GM12878 (cell line): ENCODE results near the gene SLC5A11. TPM values are rescaled to one million over a fixed set of nuclear protein-coding genes. Genes with fewer than 3 reads are reported as not detected.

Experiments
- ATF7 ChIP-seq: fragments of 450-650 bp; IDR thresholded peaks from 2 replicates; pipeline ENCODE4 v1.6.1; 2016; ENCODE audit warnings: low read depth, mild to moderate bottlenecking
- BMI1 ChIP-seq: fragments of 450-650 bp; IDR thresholded peaks from 2 replicates; pipeline ENCODE4 v1.6.1; 2016; ENCODE audit warnings: mild to moderate bottlenecking, moderate library complexity, borderline replicate concordance
- IKZF1 ChIP-seq: fragments of 450-650 bp; conservative IDR thresholded peaks from 2 replicates; pipeline ENCODE4 v1.6.1; 2017; ENCODE audit warnings: antibody characterized with exemption, mild to moderate bottlenecking
- NRF1 ChIP-seq: conservative IDR thresholded peaks from 2 replicates; pipeline ENCODE4 v1.6.1; 2011; ENCODE audit warnings: mild to moderate bottlenecking, low read depth, low read length, improper control_type of control experiment
- RBBP5 ChIP-seq: fragments of 200-600 bp; sonication (generic); conservative IDR thresholded peaks from 2 replicates; pipeline ENCODE4 v1.6.1; 2016
- SUPT20H ChIP-seq: IDR thresholded peaks from 2 replicates; pipeline ENCODE4 v1.6.1; 2011; ENCODE audit warnings: low read depth, mild to moderate bottlenecking, low read length, moderate library complexity, borderline replicate concordance; ENCODE audit not compliant: control insufficient read depth
- WRNIP1 ChIP-seq: IDR thresholded peaks from 2 replicates; pipeline ENCODE4 v1.6.1; 2011; ENCODE audit warnings: low read depth, low read length, improper control_type of control experiment, borderline replicate concordance
- ZNF592 ChIP-seq: fragments of 450-650 bp; IDR thresholded peaks from 2 replicates; pipeline ENCODE4 v1.6.1; 2017; ENCODE audit warnings: mild to moderate bottlenecking, moderate library complexity
- polyA plus RNA-seq, 11 experiments: library from polyadenylated mRNA; depleted of rRNA in 4 of 11; unstranded in 6 of 11; stranded (reverse) in 5 of 11; fragments of >200 nt; fragmentation: Nextera tagmentation in 4 of 11; fragmentation: Illumina TruSeq in 1 of 11; extraction: Ambion mirVana in 4 of 11; extraction: Trizol in 1 of 11; gene quantifications; 1 replicate in 1 of 11; 2 replicates in 10 of 11; pipeline versions ENCODE4 v1.2.1 to v1.2.3, GENCODE V29; 2011 to 2016; ENCODE audit warnings: inconsistent platforms in 2 of 11, missing spikeins in 2 of 11, low read depth in 1 of 11
- total RNA-seq, 4 experiments: library from RNA; depleted of rRNA in 3 of 4; stranded (reverse); fragments of >200 nt in 3 of 4; fragmentation: Illumina TruSeq in 1 of 4; extraction: Trizol in 1 of 4; gene quantifications; 2 replicates each; pipeline versions ENCODE4 v1.2.1 to v1.2.3, GENCODE V29; 2013 to 2021
- TF ChIP-seq, protein P1 (sequence below), 3 experiments: IDR thresholded peaks in 2 of 3; conservative IDR thresholded peaks in 1 of 3; 2 replicates each; pipeline ENCODE4 v1.5.1; 2011; ENCODE audit warnings: low read depth in 3 of 3, low read length in 3 of 3, mild to moderate bottlenecking in 3 of 3, control low read depth in 2 of 3, moderate library complexity in 2 of 3, inconsistent platforms in 1 of 3, mixed read lengths in 1 of 3; ENCODE audit not compliant: control insufficient read depth in 2 of 3, insufficient read depth in 1 of 3; ENCODE audit errors: extremely low read depth in 1 of 3

SLC5A11 gene
- total and polyA plus RNA-seq, 10 of the 15 experiments (the other 5 are each of a cell fraction or from before 2014, with no cell fraction given): 0.10 TPM; not detected in 9

GRCh38 chr16:24834459-24835335 is 11.1 kb upstream of the SLC5A11 start (continued):
- TF ChIP-seq ZNF592 (no peak), NRF1 (no peak), SUPT20H (no peak), IKZF1 (no peak), ATF7 (no peak), BMI1 (no peak), WRNIP1 (no peak), RBBP5 (no peak)
- TF ChIP-seq, protein P1, sequence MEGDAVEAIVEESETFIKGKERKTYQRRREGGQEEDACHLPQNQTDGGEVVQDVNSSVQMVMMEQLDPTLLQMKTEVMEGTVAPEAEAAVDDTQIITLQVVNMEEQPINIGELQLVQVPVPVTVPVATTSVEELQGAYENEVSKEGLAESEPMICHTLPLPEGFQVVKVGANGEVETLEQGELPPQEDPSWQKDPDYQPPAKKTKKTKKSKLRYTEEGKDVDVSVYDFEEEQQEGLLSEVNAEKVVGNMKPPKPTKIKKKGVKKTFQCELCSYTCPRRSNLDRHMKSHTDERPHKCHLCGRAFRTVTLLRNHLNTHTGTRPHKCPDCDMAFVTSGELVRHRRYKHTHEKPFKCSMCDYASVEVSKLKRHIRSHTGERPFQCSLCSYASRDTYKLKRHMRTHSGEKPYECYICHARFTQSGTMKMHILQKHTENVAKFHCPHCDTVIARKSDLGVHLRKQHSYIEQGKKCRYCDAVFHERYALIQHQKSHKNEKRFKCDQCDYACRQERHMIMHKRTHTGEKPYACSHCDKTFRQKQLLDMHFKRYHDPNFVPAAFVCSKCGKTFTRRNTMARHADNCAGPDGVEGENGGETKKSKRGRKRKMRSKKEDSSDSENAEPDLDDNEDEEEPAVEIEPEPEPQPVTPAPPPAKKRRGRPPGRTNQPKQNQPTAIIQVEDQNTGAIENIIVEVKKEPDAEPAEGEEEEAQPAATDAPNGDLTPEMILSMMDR (IDR thresholded peaks at IDR 0.05 in 2 of 3, conservative IDR thresholded peaks at IDR 0.05 in 1 of 3; ENCODE audit: control insufficient read depth in 2 of 3, extremely low read depth in 1 of 3, insufficient read depth in 1 of 3, low read depth in 3 of 3, low read length in 3 of 3): peak; percentile 56 to 69 (median 62); a peak in 5 of 6 replicates
